HCT116 (cell line): ENCODE data around the gene KRIT1. TPM values are rescaled to one million over a fixed set of nuclear protein-coding genes. Genes with fewer than 3 reads are reported as not detected.

Experiments used
- ATAC-seq: fragments of 200-7000 bp; cut with Tn5 transposase; 2 replicates; pipeline ENCODE4 v1.9.1; 2020; ENCODE audit warnings: mild to moderate bottlenecking, moderate library complexity
- BruUV-seq: library from RNA; stranded (reverse); fragments of 400-500 nt; replicated peaks from 2 replicates; lab custom pipeline; 2021; lab: Mats Ljungman, UMichigan
- CTCF ChIA-PET: fragments of 300-600 bp; sonication (Branson Sonifier 250); formaldehyde crosslinking; loops from one replicate; lab custom pipeline; 2021; ENCODE audit warnings: antibody characterized with exemption; lab: Charles Lee
- POLR2A ChIA-PET: fragments of 300-600, 350-600 bp; sonication (Branson Sonifier 250); formaldehyde crosslinking; loops from one replicate; lab custom pipeline; 2021; ENCODE audit warnings: antibody characterized with exemption; lab: Charles Lee
- RAD21 ChIA-PET, 2 experiments: fragments of 300-600 bp; sonication (Branson Sonifier 250); formaldehyde crosslinking; loops; one replicate each; lab custom pipeline; 2023; ENCODE audit warnings: low total read pairs in 2 of 2; ENCODE audit not compliant: uncharacterized antibody in 2 of 2, unreplicated experiment in 2 of 2, low non-redundant PET in 1 of 2; lab: Charles Lee
- DNase-seq: peaks from one replicate; pipeline ENCODE4 v3.0.0-alpha.2; 2010; ENCODE audit warnings: low read depth, low spot score
- H2AFZ ChIP-seq: fragments of 200-600 bp; shearing (Covaris generic), sonication (generic); 2 replicates; pipeline ENCODE4 v1.6.1; 2017; ENCODE audit warnings: low read depth, mixed run types, mixed read lengths, antibody characterized with exemption, low read length; ENCODE audit not compliant: poor library complexity, severe bottlenecking
- H3K27ac ChIP-seq: 2 replicates; pipeline ENCODE4 v1.5.1; 2012; ENCODE audit warnings: low read depth, low read length
- H3K27me3 ChIP-seq: fragments of 200-600 bp; sonication (generic); 2 replicates; pipeline ENCODE4 v1.6.1; 2016; ENCODE audit warnings: mixed run types, low read length, mixed read lengths; ENCODE audit not compliant: insufficient read depth
- H3K36me3 ChIP-seq, 2 experiments: fragments of 200-500 bp in 1 of 2; fragments of 200-600 bp in 1 of 2; sonication (Bioruptor generic) in 1 of 2; sonication (generic) in 1 of 2; 2 replicates each; pipeline versions ENCODE4 v1.5.1 to v1.6.1; 2014 to 2016; ENCODE audit warnings: low read length in 2 of 2, inconsistent platforms in 1 of 2, mixed read lengths in 1 of 2, mixed run types in 1 of 2; ENCODE audit not compliant: insufficient read depth in 2 of 2, control insufficient read depth in 1 of 2
- H3K4me1 ChIP-seq, 2 experiments: fragments of 200-600 bp in 1 of 2; sonication (generic) in 1 of 2; 2 replicates each; pipeline versions ENCODE4 v1.5.1 to v1.6.1; 2012 to 2017; ENCODE audit warnings: low read length in 2 of 2, inconsistent platforms in 1 of 2, mild to moderate bottlenecking in 1 of 2, mixed read lengths in 1 of 2, mixed run types in 1 of 2, moderate library complexity in 1 of 2; ENCODE audit not compliant: insufficient read depth in 2 of 2, control insufficient read depth in 1 of 2
- H3K4me2 ChIP-seq: fragments of 200-600 bp; sonication (generic); 2 replicates; pipeline ENCODE4 v1.6.1; 2017; ENCODE audit warnings: mixed run types, low read length, mixed read lengths
- H3K4me3 ChIP-seq, 2 experiments: fragments of 200-600 bp in 1 of 2; sonication (generic) in 1 of 2; replicated peaks in 1 of 2; 2 replicates each; pipeline ENCODE4 v1.5.1; 2011 to 2016; ENCODE audit warnings: low read length in 2 of 2, control low read depth in 1 of 2, low read depth in 1 of 2, mild to moderate bottlenecking in 1 of 2, mixed read lengths in 1 of 2, mixed run types in 1 of 2
- H3K79me2 ChIP-seq: fragments of 200-600 bp; sonication (generic); 2 replicates; pipeline ENCODE4 v1.6.1; 2017; ENCODE audit warnings: mild to moderate bottlenecking, mixed run types, low read length, moderate library complexity, mixed read lengths; ENCODE audit not compliant: insufficient read depth
- H3K9ac ChIP-seq: fragments of 200-600 bp; sonication (generic); 2 replicates; pipeline ENCODE4 v1.6.1; 2016; ENCODE audit warnings: low read length, mixed read lengths
- H3K9me2 ChIP-seq: fragments of 200-600 bp; sonication (generic), shearing (Covaris generic); 2 replicates; pipeline ENCODE4 v1.6.1; 2017; ENCODE audit warnings: mixed run types, mild to moderate bottlenecking, moderate library complexity; ENCODE audit not compliant: insufficient read depth
- H3K9me3 ChIP-seq, 2 experiments: fragments of 200-500 bp in 1 of 2; fragments of 200-600 bp in 1 of 2; sonication (Bioruptor generic) in 1 of 2; sonication (generic) in 1 of 2; 2 replicates each; pipeline ENCODE4 v1.6.1; 2014 to 2017; ENCODE audit warnings: low read length in 2 of 2, mixed read lengths in 2 of 2, inconsistent platforms in 1 of 2, low read depth in 1 of 2, mild to moderate bottlenecking in 1 of 2, mixed run types in 1 of 2, moderate library complexity in 1 of 2; ENCODE audit not compliant: control insufficient read depth in 1 of 2, insufficient read depth in 1 of 2
- H4K20me1 ChIP-seq: fragments of 200-600 bp; sonication (generic), shearing (Covaris generic); 2 replicates; pipeline ENCODE4 v1.6.1; 2017; ENCODE audit warnings: mixed run types, mild to moderate bottlenecking, moderate library complexity; ENCODE audit not compliant: insufficient read depth
- CBX3 ChIP-seq: IDR thresholded peaks from 2 replicates; pipeline ENCODE4 v1.6.1; 2012; ENCODE audit warnings: low read depth
- CEBPB ChIP-seq: IDR thresholded peaks from 2 replicates; pipeline ENCODE4 v1.6.1; 2012; ENCODE audit warnings: low read depth
- EGR1 ChIP-seq: IDR thresholded peaks from 2 replicates; pipeline ENCODE4 v1.6.1; 2012; ENCODE audit warnings: low read depth
- EZH2 ChIP-seq: fragments of 200-600 bp; sonication (generic); IDR thresholded peaks from 2 replicates; pipeline ENCODE4 v1.6.1; 2017; ENCODE audit warnings: antibody characterized with exemption, mixed run types
- EZH2phosphoT487 ChIP-seq: fragments of 200-600 bp; IDR thresholded peaks from 2 replicates; pipeline ENCODE4 v1.6.1; 2018; ENCODE audit warnings: antibody characterized with exemption, borderline replicate concordance
- FOSL1 ChIP-seq: IDR thresholded peaks from 2 replicates; pipeline ENCODE4 v1.6.1; 2012; ENCODE audit warnings: low read depth
- JUND ChIP-seq: IDR thresholded peaks from 2 replicates; pipeline ENCODE4 v1.6.1; 2012
- POLR2A ChIP-seq: IDR thresholded peaks from 2 replicates; pipeline ENCODE4 v1.7.0; 2011; ENCODE audit warnings: borderline replicate concordance; ENCODE audit not compliant: insufficient read depth, insufficient read length; ENCODE audit errors: extremely low read depth
- POLR2AphosphoS5 ChIP-seq: IDR thresholded peaks from 2 replicates; pipeline ENCODE4 v1.6.1; 2011; ENCODE audit warnings: mild to moderate bottlenecking, low read depth, low read length, moderate library complexity
- RAD21 ChIP-seq: IDR thresholded peaks from 2 replicates; pipeline ENCODE4 v1.6.1; 2012; ENCODE audit warnings: low read depth, mild to moderate bottlenecking
- REST ChIP-seq: IDR thresholded peaks from 2 replicates; pipeline ENCODE4 v1.6.1; 2012; ENCODE audit warnings: low read depth
- SP1 ChIP-seq: IDR thresholded peaks from 2 replicates; pipeline ENCODE4 v1.6.1; 2012; ENCODE audit warnings: low read depth
- SRF ChIP-seq: IDR thresholded peaks from 2 replicates; pipeline ENCODE4 v1.6.1; 2012; ENCODE audit warnings: low read depth
- TCF7L2 ChIP-seq: IDR thresholded peaks from 2 replicates; pipeline ENCODE4 v1.7.0; 2011; ENCODE audit warnings: borderline replicate concordance, inconsistent platforms; ENCODE audit not compliant: insufficient read depth, insufficient read length; ENCODE audit errors: extremely low read depth
- ZBTB33 ChIP-seq: IDR thresholded peaks from 2 replicates; pipeline ENCODE4 v1.6.1; 2011; ENCODE audit warnings: mild to moderate bottlenecking, low read length, moderate library complexity; ENCODE audit not compliant: insufficient replicate concordance; ENCODE audit errors: extremely low read depth
- ZFX ChIP-seq: fragments of 450-650 bp; IDR thresholded peaks from 2 replicates; pipeline ENCODE4 v1.6.1; 2017
- ZNF274 ChIP-seq: fragments of 200-500 bp; sonication (Bioruptor generic); IDR thresholded peaks from 2 replicates; pipeline ENCODE4 v1.6.1; 2014; ENCODE audit warnings: mild to moderate bottlenecking, low read depth, low read length, inconsistent platforms
- intact Hi-C: fragments of 100-400 bp; cut with micrococcal nuclease; formaldehyde crosslinking; loops from 2 replicates; pipeline ENCODE4 v1.10.0; 2022
- total RNA-seq: library from RNA; stranded (reverse); gene quantifications from one replicate; pipeline ENCODE4 v1.2.1, GENCODE V29; 2021; ENCODE audit not compliant: unreplicated experiment
- TF ChIP-seq, protein P1 (sequence below): IDR thresholded peaks from 2 replicates; pipeline ENCODE4 v1.6.1; 2012
- TF ChIP-seq, protein P2 (sequence below): IDR thresholded peaks from 2 replicates; pipeline ENCODE4 v1.6.1; 2012

The KRIT1 gene
- total RNA-seq, 1 experiment from 2014 or later = 32.4 TPM

- DNase-seq = no peak
- H2AFZ ChIP-seq = no peak overlapping the region
- no peak for ATAC-seq
- no peaks in the 10 kb centered on the region for H3K9me3 ChIP-seq
- H3K79me2 ChIP-seq = no peaks in the 10 kb centered on the region
- H3K9me2 ChIP-seq = no peaks in the 10 kb centered on the region
- TF ChIP-seq POLR2A (no peak), RAD21 (no peak), EGR1 (no peak), REST (no peak), TCF7L2 (no peak), ZFX (no peak), SRF (no peak), ZBTB33 (no peak), CBX3 (no peak), SP1 (no peak), JUND (no peak), CEBPB (no peak), POLR2AphosphoS5 (no peak), EZH2phosphoT487 (no peak), FOSL1 (no peak), EZH2 (no peak), ZNF274 (no peak)
- TF ChIP-seq, protein P1, sequence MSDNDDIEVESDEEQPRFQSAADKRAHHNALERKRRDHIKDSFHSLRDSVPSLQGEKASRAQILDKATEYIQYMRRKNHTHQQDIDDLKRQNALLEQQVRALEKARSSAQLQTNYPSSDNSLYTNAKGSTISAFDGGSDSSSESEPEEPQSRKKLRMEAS = no peak
- TF ChIP-seq, protein P2, sequence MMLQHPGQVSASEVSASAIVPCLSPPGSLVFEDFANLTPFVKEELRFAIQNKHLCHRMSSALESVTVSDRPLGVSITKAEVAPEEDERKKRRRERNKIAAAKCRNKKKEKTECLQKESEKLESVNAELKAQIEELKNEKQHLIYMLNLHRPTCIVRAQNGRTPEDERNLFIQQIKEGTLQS = no peak
- ChIA-PET CTCF (no interaction called here), RAD21 (no interaction called here), POLR2A (no interaction called here)
- no peak overlapping the region for H3K9ac ChIP-seq
- no peak overlapping the region for H3K27ac ChIP-seq
- H3K4me2 ChIP-seq = no peak overlapping the region
- BruUV-seq = no TSS peak
- no peak overlapping the region for H3K4me3 ChIP-seq
- H3K4me1 ChIP-seq = no peaks in the 10 kb centered on the region
- H4K20me1 ChIP-seq = no peaks in the 10 kb centered on the region
- intact Hi-C loops = no loop called here
- no peaks in the 10 kb centered on the region for H3K27me3 ChIP-seq
- H3K36me3 ChIP-seq = peaks cover 19 to 25% of the 10 kb centered on the region in 2 experiments
Observed at GRCh38 chr7:92221766-92222165, 23.9 kb downstream of the KRIT1 start.
